GM23338 (cell line): ENCODE measurements around the gene GPC6. TPM values are rescaled to one million over a fixed set of nuclear protein-coding genes. Genes with fewer than 3 reads are reported as not detected.

Source experiments
- ATAC-seq: fragments of 200-7000 bp; cut with Tn5 transposase; 3 replicates; pipeline ENCODE4 v1.9.1; 2020
- DNase-seq: peaks from one replicate; pipeline ENCODE4 v3.0.0-alpha.2; 2015; ENCODE audit warnings: low spot score
- H2AFZ ChIP-seq: fragments of 200-600 bp; sonication (generic); 2 replicates; pipeline ENCODE4 v1.8.0; 2016; ENCODE audit warnings: antibody characterized with exemption, mild to moderate bottlenecking, moderate library complexity
- H3F3A ChIP-seq: fragments of 200-600 bp; sonication (generic); replicated peaks from 2 replicates; pipeline ENCODE4 v1.8.0; 2017; ENCODE audit warnings: antibody characterized with exemption, mixed run types, low read depth
- H3K27ac ChIP-seq: fragments of 200-600 bp; sonication (generic); 2 replicates; pipeline ENCODE4 v1.6.1; 2016; ENCODE audit warnings: low read depth
- H3K27me3 ChIP-seq: fragments of 200-600 bp; sonication (generic); 2 replicates; pipeline ENCODE4 v1.8.0; 2016; ENCODE audit warnings: mild to moderate bottlenecking, mixed run types, moderate library complexity; ENCODE audit not compliant: insufficient read depth
- H3K36me3 ChIP-seq: fragments of 200-600 bp; sonication (generic); 2 replicates; pipeline ENCODE4 v1.8.0; 2016; ENCODE audit warnings: mild to moderate bottlenecking; ENCODE audit not compliant: insufficient read depth
- H3K4me1 ChIP-seq: fragments of 200-600 bp; sonication (generic); 2 replicates; pipeline ENCODE4 v1.8.0; 2016; ENCODE audit warnings: mild to moderate bottlenecking, moderate library complexity; ENCODE audit not compliant: insufficient read depth
- H3K4me2 ChIP-seq: fragments of 200-600 bp; sonication (generic); 2 replicates; pipeline ENCODE4 v1.7.1; 2017; ENCODE audit warnings: mixed run types
- H3K4me3 ChIP-seq: fragments of 200-600 bp; sonication (generic); 2 replicates; pipeline ENCODE4 v1.6.1; 2016; ENCODE audit warnings: mixed run types
- H3K79me2 ChIP-seq: fragments of 200-600 bp; sonication (generic); replicated peaks from 2 replicates; pipeline ENCODE4 v1.8.0; 2017; ENCODE audit warnings: mild to moderate bottlenecking; ENCODE audit not compliant: insufficient read depth
- H3K9me2 ChIP-seq: fragments of 200-600 bp; sonication (generic); 2 replicates; pipeline ENCODE4 v1.8.0; 2017; ENCODE audit not compliant: insufficient read depth
- H4K20me1 ChIP-seq: fragments of 200-600 bp; sonication (generic); replicated peaks from 2 replicates; pipeline ENCODE4 v1.8.0; 2017; ENCODE audit warnings: mild to moderate bottlenecking; ENCODE audit not compliant: insufficient read depth
- H3K27ac Mint-ChIP-seq: 2 replicates; pipeline ENCODE4 v1.8.0; 2020; ENCODE audit warnings: inconsistent platforms, mild to moderate bottlenecking, moderate library complexity, mixed read lengths
- H3K27me3 Mint-ChIP-seq: 3 replicates; pipeline ENCODE4 v1.8.0; 2022; ENCODE audit warnings: low read depth, mild to moderate bottlenecking, moderate library complexity, mixed read lengths, inconsistent platforms; ENCODE audit not compliant: insufficient read depth, poor library complexity
- H3K36me3 Mint-ChIP-seq: 3 replicates; pipeline ENCODE4 v1.8.0; 2021; ENCODE audit warnings: low read depth, mild to moderate bottlenecking, inconsistent platforms, moderate library complexity, mixed read lengths
- H3K4me1 Mint-ChIP-seq: 3 replicates; pipeline ENCODE4 v1.8.0; 2020; ENCODE audit warnings: mild to moderate bottlenecking, inconsistent platforms, mixed read lengths
- H3K4me3 Mint-ChIP-seq: 3 replicates; pipeline ENCODE4 v1.8.0; 2021; ENCODE audit warnings: moderate library complexity, mild to moderate bottlenecking, inconsistent platforms, mixed read lengths
- H3K9me3 Mint-ChIP-seq: 3 replicates; pipeline ENCODE4 v1.8.0; 2020; ENCODE audit warnings: moderate library complexity, mild to moderate bottlenecking, inconsistent platforms, mixed read lengths
- CREB1 ChIP-seq: fragments of 250-450 bp; sonication (Bioruptor Pico); IDR thresholded peaks from 2 replicates; pipeline ENCODE4 v1.5.0; 2020; ENCODE audit warnings: low read depth, mild to moderate bottlenecking, moderate library complexity
- CTCF ChIP-seq, 2 experiments: fragments of 200-600 bp in 1 of 2; sonication (generic) in 1 of 2; conservative IDR thresholded peaks; 2 replicates each; pipeline versions ENCODE4 v1.5.1 to v1.6.1; 2016 to 2017; ENCODE audit warnings: antibody characterized with exemption in 2 of 2, low read depth in 2 of 2, mild to moderate bottlenecking in 2 of 2, moderate library complexity in 1 of 2
- EZH2 ChIP-seq: fragments of 200-600 bp; sonication (generic); IDR thresholded peaks from one replicate; pipeline ENCODE4 v1.8.0; 2017; ENCODE audit warnings: antibody characterized with exemption, mild to moderate bottlenecking, low read depth; ENCODE audit not compliant: unreplicated experiment
- JUNB ChIP-seq: IDR thresholded peaks from one replicate; pipeline ENCODE4 v1.6.1; 2016; ENCODE audit warnings: antibody characterized with exemption; ENCODE audit not compliant: unreplicated experiment
- POLR2AphosphoS5 ChIP-seq: IDR thresholded peaks from 2 replicates; pipeline ENCODE4 v1.6.1; 2016; ENCODE audit warnings: antibody characterized with exemption, low read depth
- STAT1 ChIP-seq: IDR thresholded peaks from one replicate; pipeline ENCODE4 v1.6.1; 2016; ENCODE audit warnings: antibody characterized with exemption; ENCODE audit not compliant: unreplicated experiment
- ZNF114 ChIP-seq: fragments of 250-450 bp; sonication (Bioruptor Pico); IDR thresholded peaks from 2 replicates; pipeline ENCODE4 v1.5.0; 2020; ENCODE audit warnings: mild to moderate bottlenecking, moderate library complexity
- ZNF331 ChIP-seq: fragments of 250-450 bp; sonication (Bioruptor Pico); IDR thresholded peaks from 2 replicates; pipeline ENCODE4 v1.5.0; 2020; ENCODE audit warnings: low read depth, mild to moderate bottlenecking, moderate library complexity
- polyA plus RNA-seq: library from polyadenylated mRNA; unstranded; fragments of >200 nt; fragmentation: Nextera tagmentation; extraction: Ambion mirVana; gene quantifications from 2 replicates; pipeline ENCODE4 v1.2.1, GENCODE V29; 2016
- total RNA-seq: library from RNA; depleted of rRNA; stranded (reverse); fragments of >200 nt; shearing (Covaris generic); gene quantifications from 2 replicates; pipeline ENCODE4 v1.2.3, GENCODE V29; 2014
- TF ChIP-seq, protein P1 (sequence below): IDR thresholded peaks from 2 replicates; pipeline ENCODE4 v1.6.1; 2016; ENCODE audit warnings: antibody characterized with exemption
- TF ChIP-seq, protein P2 (sequence below): IDR thresholded peaks from one replicate; pipeline ENCODE4 v1.6.1; 2018; ENCODE audit warnings: antibody characterized with exemption; ENCODE audit not compliant: unreplicated experiment

The GPC6 gene
- total and polyA plus RNA-seq, 2 experiments from 2014 or later: 6.4 to 28.6 TPM

DNA sequence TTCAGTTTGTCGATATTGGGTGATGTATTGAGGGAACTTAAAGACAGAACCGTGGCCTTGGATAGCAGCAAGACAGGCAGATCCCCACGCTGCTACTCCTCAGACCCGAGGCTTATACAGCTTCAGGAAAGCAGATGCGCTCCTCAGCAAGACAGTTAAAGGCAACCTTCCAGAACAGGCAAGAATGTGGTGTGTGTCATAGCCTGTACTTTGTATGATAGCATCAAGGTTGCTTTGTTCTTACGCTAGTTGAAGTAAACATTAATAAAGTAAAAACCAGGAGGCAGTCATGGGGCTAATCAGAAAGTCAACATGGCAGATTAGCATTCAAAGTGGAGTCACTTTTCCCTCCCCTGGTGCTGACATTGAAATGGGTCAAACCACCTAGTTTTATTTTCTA is 779.7 kb downstream of the GPC6 start:
- Histone ChIP-seq H2AFZ (no peak overlapping the region), H3K4me3 (no peak overlapping the region), H3K36me3 (no peaks in the 10 kb centered on the region), H3K27me3 (peaks cover 6% of the 10 kb centered on the region; the same call in 1 of the 2 replicates), H3K4me2 (no peak overlapping the region), H3K27ac (no peak overlapping the region), H3K4me1 (no peaks in the 10 kb centered on the region), H3K79me2 (no peaks in the 10 kb centered on the region), H3K9me2 (no peaks in the 10 kb centered on the region), H3F3A (no peaks in the 10 kb centered on the region), H4K20me1 (no peaks in the 10 kb centered on the region)
- Mint-ChIP-seq H3K4me1 (peaks cover 3% of the 10 kb centered on the region; the same call in 1 of the 3 replicates), H3K4me3 (no peak overlapping the region), H3K27ac (no peak overlapping the region), H3K36me3 (no peaks in the 10 kb centered on the region), H3K27me3 (peaks cover 1% of the 10 kb centered on the region), H3K9me3 (no peaks in the 10 kb centered on the region)
- peak; percentile 6 for DNase-seq
- no peak for TF ChIP-seq EZH2
- no peak for TF ChIP-seq ZNF114 (CRISPR knock-in tag)
- TF ChIP-seq CTCF (conservative IDR thresholded peaks at IDR 0.05; ENCODE audit: low read depth in 2 of 2): no peak
- no peak for TF ChIP-seq CREB1 (CRISPR knock-in tag)
- no peak for TF ChIP-seq STAT1
- TF ChIP-seq, protein P1, sequence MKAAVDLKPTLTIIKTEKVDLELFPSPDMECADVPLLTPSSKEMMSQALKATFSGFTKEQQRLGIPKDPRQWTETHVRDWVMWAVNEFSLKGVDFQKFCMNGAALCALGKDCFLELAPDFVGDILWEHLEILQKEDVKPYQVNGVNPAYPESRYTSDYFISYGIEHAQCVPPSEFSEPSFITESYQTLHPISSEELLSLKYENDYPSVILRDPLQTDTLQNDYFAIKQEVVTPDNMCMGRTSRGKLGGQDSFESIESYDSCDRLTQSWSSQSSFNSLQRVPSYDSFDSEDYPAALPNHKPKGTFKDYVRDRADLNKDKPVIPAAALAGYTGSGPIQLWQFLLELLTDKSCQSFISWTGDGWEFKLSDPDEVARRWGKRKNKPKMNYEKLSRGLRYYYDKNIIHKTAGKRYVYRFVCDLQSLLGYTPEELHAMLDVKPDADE: no peak
- no peak for TF ChIP-seq POLR2AphosphoS5
- no peak; the same call in 2 of the 3 replicates for ATAC-seq

GRCh38 chr13:94007072-94007471 is 780.5 kb downstream of the GPC6 start:
- no peaks in the 10 kb centered on the region for H3F3A ChIP-seq
- Mint-ChIP-seq H3K36me3 (no peaks in the 10 kb centered on the region), H3K9me3 (no peaks in the 10 kb centered on the region), H3K27ac (no peak overlapping the region), H3K27me3 (peaks cover 1% of the 10 kb centered on the region), H3K4me3 (no peak overlapping the region), H3K4me1 (no peaks in the 10 kb centered on the region; the same call in 2 of the 3 replicates)
- no peak for TF ChIP-seq CTCF (conservative IDR thresholded peaks at IDR 0.05; ENCODE audit: low read depth in 2 of 2)
- TF ChIP-seq, protein P1: no peak
- TF ChIP-seq, protein P2, sequence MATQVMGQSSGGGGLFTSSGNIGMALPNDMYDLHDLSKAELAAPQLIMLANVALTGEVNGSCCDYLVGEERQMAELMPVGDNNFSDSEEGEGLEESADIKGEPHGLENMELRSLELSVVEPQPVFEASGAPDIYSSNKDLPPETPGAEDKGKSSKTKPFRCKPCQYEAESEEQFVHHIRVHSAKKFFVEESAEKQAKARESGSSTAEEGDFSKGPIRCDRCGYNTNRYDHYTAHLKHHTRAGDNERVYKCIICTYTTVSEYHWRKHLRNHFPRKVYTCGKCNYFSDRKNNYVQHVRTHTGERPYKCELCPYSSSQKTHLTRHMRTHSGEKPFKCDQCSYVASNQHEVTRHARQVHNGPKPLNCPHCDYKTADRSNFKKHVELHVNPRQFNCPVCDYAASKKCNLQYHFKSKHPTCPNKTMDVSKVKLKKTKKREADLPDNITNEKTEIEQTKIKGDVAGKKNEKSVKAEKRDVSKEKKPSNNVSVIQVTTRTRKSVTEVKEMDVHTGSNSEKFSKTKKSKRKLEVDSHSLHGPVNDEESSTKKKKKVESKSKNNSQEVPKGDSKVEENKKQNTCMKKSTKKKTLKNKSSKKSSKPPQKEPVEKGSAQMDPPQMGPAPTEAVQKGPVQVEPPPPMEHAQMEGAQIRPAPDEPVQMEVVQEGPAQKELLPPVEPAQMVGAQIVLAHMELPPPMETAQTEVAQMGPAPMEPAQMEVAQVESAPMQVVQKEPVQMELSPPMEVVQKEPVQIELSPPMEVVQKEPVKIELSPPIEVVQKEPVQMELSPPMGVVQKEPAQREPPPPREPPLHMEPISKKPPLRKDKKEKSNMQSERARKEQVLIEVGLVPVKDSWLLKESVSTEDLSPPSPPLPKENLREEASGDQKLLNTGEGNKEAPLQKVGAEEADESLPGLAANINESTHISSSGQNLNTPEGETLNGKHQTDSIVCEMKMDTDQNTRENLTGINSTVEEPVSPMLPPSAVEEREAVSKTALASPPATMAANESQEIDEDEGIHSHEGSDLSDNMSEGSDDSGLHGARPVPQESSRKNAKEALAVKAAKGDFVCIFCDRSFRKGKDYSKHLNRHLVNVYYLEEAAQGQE: no peak
- TF ChIP-seq STAT1: no peak
- TF ChIP-seq CREB1 (CRISPR knock-in tag): no peak
- TF ChIP-seq POLR2AphosphoS5: no peak
- TF ChIP-seq EZH2: no peak
- TF ChIP-seq ZNF331: no peak
- TF ChIP-seq JUNB: no peak
- H3K79me2 ChIP-seq: no peaks in the 10 kb centered on the region
- DNase-seq: no peak
- H3K36me3 ChIP-seq: no peaks in the 10 kb centered on the region
- H2AFZ ChIP-seq: no peak overlapping the region
- no peaks in the 10 kb centered on the region for H3K4me1 ChIP-seq
- no peaks in the 10 kb centered on the region for H4K20me1 ChIP-seq
- no peak overlapping the region for H3K4me3 ChIP-seq
- H3K9me2 ChIP-seq: no peaks in the 10 kb centered on the region
- no peak for ATAC-seq
- peaks cover 6% of the 10 kb centered on the region; the same call in 1 of the 2 replicates for H3K27me3 ChIP-seq
- H3K27ac ChIP-seq: no peak overlapping the region
- H3K4me2 ChIP-seq: no peak overlapping the region
